ENCODE results near the gene H1-8.

DNA sequence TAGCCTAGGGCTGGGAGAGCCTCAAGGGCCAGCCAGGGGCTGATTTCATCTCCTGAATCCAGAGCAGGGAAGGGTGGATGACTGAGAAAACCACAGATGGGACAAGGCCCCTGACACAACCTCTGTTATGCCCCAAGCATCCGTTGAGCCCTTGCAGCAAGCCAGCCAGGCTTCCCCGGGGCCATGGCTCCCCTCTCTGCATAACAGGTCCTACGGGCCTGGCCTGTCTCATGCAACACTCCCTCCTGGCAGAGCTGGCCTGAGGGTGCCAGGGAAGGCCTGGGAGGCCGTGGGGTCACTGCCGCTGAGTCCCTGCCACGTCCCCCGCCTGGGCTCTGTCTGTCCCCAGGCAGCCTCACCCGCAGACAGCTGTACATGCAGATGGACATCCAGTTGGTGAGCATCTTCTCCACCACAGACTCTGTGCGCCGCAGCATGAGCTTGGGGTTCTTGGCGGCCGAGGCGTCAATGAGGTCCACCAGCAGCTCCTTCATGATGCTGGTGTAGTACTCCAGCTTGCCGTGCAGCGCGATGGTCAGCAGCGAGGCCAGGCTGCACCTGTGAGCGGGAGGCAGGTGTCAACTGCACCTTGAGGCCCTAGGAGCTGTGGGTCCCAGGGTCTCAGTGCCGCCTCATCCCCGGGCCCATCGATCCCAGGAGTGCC lies 22.1 kb downstream of the H1-8 start:
- TF ChIP-seq, protein P1, sequence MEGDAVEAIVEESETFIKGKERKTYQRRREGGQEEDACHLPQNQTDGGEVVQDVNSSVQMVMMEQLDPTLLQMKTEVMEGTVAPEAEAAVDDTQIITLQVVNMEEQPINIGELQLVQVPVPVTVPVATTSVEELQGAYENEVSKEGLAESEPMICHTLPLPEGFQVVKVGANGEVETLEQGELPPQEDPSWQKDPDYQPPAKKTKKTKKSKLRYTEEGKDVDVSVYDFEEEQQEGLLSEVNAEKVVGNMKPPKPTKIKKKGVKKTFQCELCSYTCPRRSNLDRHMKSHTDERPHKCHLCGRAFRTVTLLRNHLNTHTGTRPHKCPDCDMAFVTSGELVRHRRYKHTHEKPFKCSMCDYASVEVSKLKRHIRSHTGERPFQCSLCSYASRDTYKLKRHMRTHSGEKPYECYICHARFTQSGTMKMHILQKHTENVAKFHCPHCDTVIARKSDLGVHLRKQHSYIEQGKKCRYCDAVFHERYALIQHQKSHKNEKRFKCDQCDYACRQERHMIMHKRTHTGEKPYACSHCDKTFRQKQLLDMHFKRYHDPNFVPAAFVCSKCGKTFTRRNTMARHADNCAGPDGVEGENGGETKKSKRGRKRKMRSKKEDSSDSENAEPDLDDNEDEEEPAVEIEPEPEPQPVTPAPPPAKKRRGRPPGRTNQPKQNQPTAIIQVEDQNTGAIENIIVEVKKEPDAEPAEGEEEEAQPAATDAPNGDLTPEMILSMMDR (IDR thresholded peaks at IDR 0.05; ENCODE audit: poor library complexity): no peak
- no peak for TF ChIP-seq EZH2phosphoT487 (IDR thresholded peaks at IDR 0.05; ENCODE audit: low read depth, severe bottlenecking, unreplicated experiment)
- no peak for TF ChIP-seq EZH2 (IDR thresholded peaks at IDR 0.05; ENCODE audit: borderline replicate concordance)

Data from hepatocyte (in vitro differentiated cells).